KOPT-K1 (cell line): ENCODE data around the gene MSMP.

Experiments
- H3K27ac ChIP-seq: fragments of 200-600 bp; sonication (generic); 2 replicates; pipeline ENCODE4 v1.5.1; 2016; ENCODE audit warnings: antibody characterized with exemption, mild to moderate bottlenecking, low read depth, low read length; ENCODE audit not compliant: poor library complexity, severe bottlenecking
- H3K36me3 ChIP-seq: fragments of 200-600 bp; sonication (generic); 2 replicates; pipeline ENCODE4 v1.5.1; 2017; ENCODE audit warnings: antibody characterized with exemption, mild to moderate bottlenecking, low read length, moderate library complexity; ENCODE audit not compliant: insufficient read depth
- H3K9me3 ChIP-seq: fragments of 200-600 bp; sonication (generic); 2 replicates; pipeline ENCODE4 v1.5.1; 2017; ENCODE audit warnings: antibody characterized with exemption, low read length, mild to moderate bottlenecking; ENCODE audit not compliant: insufficient read depth, poor library complexity, severe bottlenecking

Gene MSMP

GRCh38 chr9:35726931-35727330, 27.1 kb downstream of the MSMP start:
- Histone ChIP-seq H3K27ac (no peak overlapping the region), H3K36me3 (peaks cover 51% of the 10 kb centered on the region), H3K9me3 (no peaks in the 10 kb centered on the region)

GRCh38 chr9:35725362-35725761, 28.7 kb downstream of the MSMP start:
- Histone ChIP-seq H3K9me3 (no peaks in the 10 kb centered on the region), H3K36me3 (peaks cover 66% of the 10 kb centered on the region), H3K27ac (no peak overlapping the region)

- Histone ChIP-seq H3K36me3 (peaks cover 81% of the 10 kb centered on the region), H3K27ac (no peak overlapping the region)
Measured at GRCh38 chr9:35723908-35724307, 30.2 kb downstream of the MSMP start.

GRCh38 chr9:35723426-35723825, 30.6 kb downstream of the MSMP start:
- Histone ChIP-seq H3K9me3 (no peaks in the 10 kb centered on the region), H3K27ac (no peak overlapping the region), H3K36me3 (peaks cover 86% of the 10 kb centered on the region)

More at GRCh38 chr9:35723908-35724307, 30.2 kb downstream of the MSMP start:
- H3K9me3 ChIP-seq: no peaks in the 10 kb centered on the region

GRCh38 chr9:35719546-35719945, 34.5 kb downstream of the MSMP start:
- no peak overlapping the region for H3K27ac ChIP-seq
- H3K9me3 ChIP-seq: no peaks in the 10 kb centered on the region
- peaks cover 100% of the 10 kb centered on the region for H3K36me3 ChIP-seq

- H3K9me3 ChIP-seq: no peaks in the 10 kb centered on the region
- peaks cover 100% of the 10 kb centered on the region for H3K36me3 ChIP-seq
- no peak overlapping the region for H3K27ac ChIP-seq
Measured at GRCh38 chr9:35718721-35719511, 35.2 kb downstream of the MSMP start.

- Histone ChIP-seq H3K36me3 (peaks cover 100% of the 10 kb centered on the region), H3K27ac (no peak overlapping the region), H3K9me3 (no peaks in the 10 kb centered on the region)
Measured at GRCh38 chr9:35717132-35717870, 36.8 kb downstream of the MSMP start.

- H3K36me3 ChIP-seq: peaks cover 100% of the 10 kb centered on the region
- H3K27ac ChIP-seq: no peak overlapping the region
- no peaks in the 10 kb centered on the region for H3K9me3 ChIP-seq
Measured at GRCh38 chr9:35716230-35716629, 37.8 kb downstream of the MSMP start.

GRCh38 chr9:35714579-35715252, 39.4 kb downstream of the MSMP start:
- Histone ChIP-seq H3K27ac (no peak overlapping the region), H3K9me3 (no peaks in the 10 kb centered on the region), H3K36me3 (peaks cover 99% of the 10 kb centered on the region)

GRCh38 chr9:35714123-35714522, 40.0 kb downstream of the MSMP start:
- Histone ChIP-seq H3K27ac (no peak overlapping the region), H3K36me3 (peaks cover 97% of the 10 kb centered on the region), H3K9me3 (no peaks in the 10 kb centered on the region)

GRCh38 chr9:35713578-35713977, 40.5 kb downstream of the MSMP start:
- Histone ChIP-seq H3K27ac (no peak overlapping the region), H3K36me3 (peaks cover 97% of the 10 kb centered on the region), H3K9me3 (no peaks in the 10 kb centered on the region)

- no peaks in the 10 kb centered on the region for H3K9me3 ChIP-seq
- peaks cover 97% of the 10 kb centered on the region for H3K36me3 ChIP-seq
- H3K27ac ChIP-seq: no peak overlapping the region
Measured at GRCh38 chr9:35712762-35713400, 41.2 kb downstream of the MSMP start.

GRCh38 chr9:35711501-35712428, 42.3 kb downstream of the MSMP start:
- no peak overlapping the region for H3K27ac ChIP-seq
- H3K36me3 ChIP-seq: peaks cover 97% of the 10 kb centered on the region
- H3K9me3 ChIP-seq: no peaks in the 10 kb centered on the region

- no peaks in the 10 kb centered on the region for H3K9me3 ChIP-seq
- H3K27ac ChIP-seq: no peak overlapping the region
- H3K36me3 ChIP-seq: peaks cover 97% of the 10 kb centered on the region
Measured at GRCh38 chr9:35710818-35711500, 43.1 kb downstream of the MSMP start.
